ENCODE results near the gene SERPINA1. TPM values are rescaled to one million over a fixed set of nuclear protein-coding genes. Genes with fewer than 3 reads are reported as not detected.
A peak's percentile ranks its signal among the peaks of the same experiment; 100 is the strongest.
"Not testable (repeated sequence)": the region's sequence is repeated elsewhere in the genome, so short reads cannot be mapped to it uniquely, and the experiment has no call there.

SERPINA1 gene
- total RNA-seq, 1 donor from 2014 or later, result not detected

- not testable (repeated sequence) for DNase-seq (ENCODE audit: low read depth in 2 of 2)
Observed at GRCh38 chr14:94369766-94370523, 18.5 kb downstream of the SERPINA1 start.

- DNase-seq (ENCODE audit: low read depth in 2 of 2), result no peak
Observed at GRCh38 chr14:94368956-94369355, 19.4 kb downstream of the SERPINA1 start.

GRCh38 chr14:94368243-94368590 lies 20.2 kb downstream of the SERPINA1 start:
- DNase-seq (ENCODE audit: low read depth in 2 of 2), result no peak

GRCh38 chr14:94367347-94368242 lies 20.8 kb downstream of the SERPINA1 start:
- DNase-seq (ENCODE audit: low read depth in 2 of 2), result no peak

GRCh38 chr14:94366146-94366915 lies 22.1 kb downstream of the SERPINA1 start, which contains the start of gene SERPINA2:
TSS of gene SERPINA2 (minus strand) at chr14:94366698.
- DNase-seq (ENCODE audit: low read depth in 2 of 2), result no peak

GRCh38 chr14:94365624-94366023 lies 22.8 kb downstream of the SERPINA1 start:
- no peak for DNase-seq (ENCODE audit: low read depth in 2 of 2)

- DNase-seq (ENCODE audit: low read depth in 2 of 2), result no peak
Observed at GRCh38 chr14:94364964-94365363, 23.4 kb downstream of the SERPINA1 start.

- DNase-seq (ENCODE audit: low read depth in 2 of 2), result no peak
Observed at GRCh38 chr14:94364037-94364436, 24.4 kb downstream of the SERPINA1 start.

GRCh38 chr14:94363151-94363624 lies 25.2 kb downstream of the SERPINA1 start:
- no peak for DNase-seq (ENCODE audit: low read depth in 2 of 2)

GRCh38 chr14:94362614-94363133 lies 25.7 kb downstream of the SERPINA1 start:
- no peak for DNase-seq (ENCODE audit: low read depth in 2 of 2)

- DNase-seq (ENCODE audit: low read depth in 2 of 2), result no peak
Observed at GRCh38 chr14:94361682-94362081, 26.7 kb downstream of the SERPINA1 start.

- no peak for DNase-seq (ENCODE audit: low read depth in 2 of 2)
Observed at GRCh38 chr14:94360945-94361565, 27.3 kb downstream of the SERPINA1 start.

GRCh38 chr14:94357166-94357565 lies 31.2 kb downstream of the SERPINA1 start:
- DNase-seq (ENCODE audit: low read depth in 2 of 2), result no peak

- DNase-seq (ENCODE audit: low read depth in 2 of 2), result no peak
Observed at GRCh38 chr14:94356379-94357056, 31.9 kb downstream of the SERPINA1 start.

GRCh38 chr14:94355191-94355794 lies 33.1 kb downstream of the SERPINA1 start:
- DNase-seq (ENCODE audit: low read depth in 2 of 2), result peak in 1 of 2 donors; percentile 15

GRCh38 chr14:94354638-94355185 lies 33.7 kb downstream of the SERPINA1 start:
- DNase-seq (ENCODE audit: low read depth in 2 of 2), result no peak

- not testable (repeated sequence) for DNase-seq (ENCODE audit: low read depth in 2 of 2)
Observed at GRCh38 chr14:94354190-94354589, 34.2 kb downstream of the SERPINA1 start.

GRCh38 chr14:94349276-94349675 lies 39.1 kb downstream of the SERPINA1 start:
- DNase-seq (ENCODE audit: low read depth in 2 of 2), result no peak

GRCh38 chr14:94348836-94349235 lies 39.6 kb downstream of the SERPINA1 start:
- no peak for DNase-seq (ENCODE audit: low read depth in 2 of 2)

GRCh38 chr14:94346841-94347240 lies 41.6 kb downstream of the SERPINA1 start:
- no peak for DNase-seq (ENCODE audit: low read depth in 2 of 2)

All from lung microvascular endothelial cell (primary cell).